ENCODE measurements around the gene CHRNA5.
"Not testable (repeated sequence)": the region's sequence is repeated elsewhere in the genome, so short reads cannot be mapped to it uniquely, and the experiment has no call there.

The CHRNA5 gene

DNA sequence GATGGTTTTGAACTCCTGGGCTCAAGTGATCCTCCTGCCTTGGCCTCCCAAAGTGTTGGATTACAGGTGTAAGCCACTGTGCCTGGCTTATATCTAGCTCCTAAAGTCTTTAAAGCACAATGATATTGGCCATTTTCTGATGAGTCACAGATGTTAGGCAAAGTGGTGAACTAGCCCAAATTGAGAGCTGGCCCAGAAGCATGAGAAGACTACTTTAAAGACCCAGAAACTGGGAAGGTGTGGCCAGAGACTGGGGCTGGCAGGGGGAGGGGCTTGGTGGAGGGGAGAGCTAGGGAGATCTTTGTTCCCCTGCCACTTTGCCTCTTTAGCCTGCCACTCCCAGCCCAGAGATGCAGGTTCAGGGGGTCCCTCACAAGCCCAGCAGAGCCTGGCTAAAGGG lies 33.9 kb downstream of the CHRNA5 start:
- H3K4me3 ChIP-seq (ENCODE audit: low read length in 2 of 2): no peak overlapping the region
- H3K9ac ChIP-seq (ENCODE audit: low read depth in 1 of 2, low read length in 2 of 2): no peak overlapping the region
- H3K9me3 ChIP-seq (ENCODE audit: control insufficient read depth in 2 of 2, low read length in 2 of 2): no peaks in the 10 kb centered on the region
- H3K27ac ChIP-seq (ENCODE audit: low read depth in 2 of 2, low read length in 2 of 2): no peak overlapping the region
- no peaks in the 10 kb centered on the region for H3K4me1 ChIP-seq (ENCODE audit: control insufficient read depth in 2 of 2, insufficient read depth in 2 of 2, low read length in 2 of 2)
- peaks cover 0 to 2% of the 10 kb centered on the region in 2 donors for H3K27me3 ChIP-seq (ENCODE audit: control insufficient read depth in 2 of 2, insufficient read depth in 2 of 2, low read length in 2 of 2)
- H3K36me3 ChIP-seq (ENCODE audit: control insufficient read depth in 2 of 2, insufficient read depth in 2 of 2, low read length in 2 of 2): no peaks in the 10 kb centered on the region

DNA sequence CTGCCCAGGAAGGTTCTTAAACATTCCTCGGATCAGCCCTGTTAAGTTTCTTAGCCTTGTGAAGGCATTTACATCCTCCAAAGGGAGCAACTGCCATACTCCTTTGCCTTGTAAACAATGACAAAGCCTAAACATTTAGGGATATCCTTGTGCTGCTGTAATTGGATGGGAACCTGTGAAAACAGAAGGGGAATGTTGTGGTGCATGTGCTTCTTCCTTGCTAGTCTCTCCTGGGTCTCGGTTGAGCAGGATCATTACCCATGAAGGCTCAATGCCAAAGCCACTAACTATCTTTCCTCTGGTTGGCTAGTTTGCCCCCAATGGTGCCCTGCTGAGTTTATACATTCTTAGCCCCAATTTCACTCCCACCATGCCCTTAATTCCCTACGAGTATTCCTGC lies 38.1 kb downstream of the CHRNA5 start:
- no peaks in the 10 kb centered on the region for H3K36me3 ChIP-seq (ENCODE audit: control insufficient read depth in 2 of 2, insufficient read depth in 2 of 2, low read length in 2 of 2)

DNA sequence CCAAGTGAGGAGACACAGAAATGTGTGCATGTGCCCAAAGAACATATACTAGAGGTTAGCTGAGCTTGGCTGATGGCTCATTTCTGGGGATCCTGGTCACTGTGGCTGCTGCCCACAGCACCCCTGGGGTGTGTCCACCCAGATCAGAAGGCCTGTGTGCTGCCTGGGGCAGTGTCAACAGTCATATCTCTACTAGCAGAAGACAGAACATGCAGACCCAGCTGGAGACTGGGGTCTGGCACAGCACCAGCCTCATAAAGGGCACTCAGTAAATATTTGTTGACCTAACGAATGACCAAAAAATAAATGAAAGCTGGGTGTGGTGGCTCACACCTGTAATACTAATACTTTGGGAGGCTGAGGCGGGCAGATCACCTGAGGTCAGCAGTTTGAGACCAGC lies 39.1 kb downstream of the CHRNA5 start:
- Histone ChIP-seq H3K4me1 (ENCODE audit: control insufficient read depth in 2 of 2, insufficient read depth in 2 of 2, low read length in 2 of 2) (no peaks in the 10 kb centered on the region), H3K4me3 (ENCODE audit: low read length in 2 of 2) (no peak overlapping the region), H3K9ac (ENCODE audit: low read depth in 1 of 2, low read length in 2 of 2) (no peak overlapping the region), H3K27me3 (ENCODE audit: control insufficient read depth in 2 of 2, insufficient read depth in 2 of 2, low read length in 2 of 2) (peaks cover 0 to 2% of the 10 kb centered on the region in 2 donors), H3K27ac (ENCODE audit: low read depth in 2 of 2, low read length in 2 of 2) (no peak overlapping the region), H3K9me3 (ENCODE audit: control insufficient read depth in 2 of 2, low read length in 2 of 2) (no peaks in the 10 kb centered on the region), H3K36me3 (ENCODE audit: control insufficient read depth in 2 of 2, insufficient read depth in 2 of 2, low read length in 2 of 2) (no peaks in the 10 kb centered on the region)

More for the DNA sequence above, 38.1 kb downstream of the CHRNA5 start:
- H3K27ac ChIP-seq (ENCODE audit: low read depth in 2 of 2, low read length in 2 of 2): no peak overlapping the region
- H3K4me1 ChIP-seq (ENCODE audit: control insufficient read depth in 2 of 2, insufficient read depth in 2 of 2, low read length in 2 of 2): no peaks in the 10 kb centered on the region
- H3K27me3 ChIP-seq (ENCODE audit: control insufficient read depth in 2 of 2, insufficient read depth in 2 of 2, low read length in 2 of 2): peaks cover 0 to 2% of the 10 kb centered on the region in 2 donors
- no peak overlapping the region for H3K9ac ChIP-seq (ENCODE audit: low read depth in 1 of 2, low read length in 2 of 2)
- no peak overlapping the region for H3K4me3 ChIP-seq (ENCODE audit: low read length in 2 of 2)
- H3K9me3 ChIP-seq (ENCODE audit: control insufficient read depth in 2 of 2, low read length in 2 of 2): no peaks in the 10 kb centered on the region

DNA sequence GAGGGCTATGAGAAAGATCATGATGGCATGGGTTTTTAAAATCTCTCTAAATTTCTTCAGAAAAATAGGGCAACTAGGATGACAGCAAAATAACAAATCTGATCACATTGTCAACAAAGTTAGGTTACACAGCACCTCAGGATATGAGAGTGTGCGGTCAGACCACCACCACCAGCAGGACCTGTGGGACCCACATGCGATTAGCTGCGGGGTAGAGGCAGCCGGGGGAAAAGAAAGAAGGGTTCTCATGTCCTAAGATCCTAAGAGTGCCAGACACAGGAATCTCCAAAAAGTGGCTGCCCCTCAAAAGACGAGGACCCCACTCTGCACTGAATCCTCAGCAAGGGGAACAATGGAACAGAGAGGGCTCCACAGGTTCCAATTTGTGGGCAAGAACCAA lies 39.9 kb downstream of the CHRNA5 start:
- Histone ChIP-seq H3K4me1 (ENCODE audit: control insufficient read depth in 2 of 2, insufficient read depth in 2 of 2, low read length in 2 of 2) (no peaks in the 10 kb centered on the region), H3K36me3 (ENCODE audit: control insufficient read depth in 2 of 2, insufficient read depth in 2 of 2, low read length in 2 of 2) (no peaks in the 10 kb centered on the region), H3K9me3 (ENCODE audit: control insufficient read depth in 2 of 2, low read length in 2 of 2) (no peaks in the 10 kb centered on the region), H3K27me3 (ENCODE audit: control insufficient read depth in 2 of 2, insufficient read depth in 2 of 2, low read length in 2 of 2) (peaks cover 0 to 2% of the 10 kb centered on the region in 2 donors), H3K9ac (ENCODE audit: low read depth in 1 of 2, low read length in 2 of 2) (no peak overlapping the region), H3K4me3 (ENCODE audit: low read length in 2 of 2) (no peak overlapping the region), H3K27ac (ENCODE audit: low read depth in 2 of 2, low read length in 2 of 2) (no peak overlapping the region)

DNA sequence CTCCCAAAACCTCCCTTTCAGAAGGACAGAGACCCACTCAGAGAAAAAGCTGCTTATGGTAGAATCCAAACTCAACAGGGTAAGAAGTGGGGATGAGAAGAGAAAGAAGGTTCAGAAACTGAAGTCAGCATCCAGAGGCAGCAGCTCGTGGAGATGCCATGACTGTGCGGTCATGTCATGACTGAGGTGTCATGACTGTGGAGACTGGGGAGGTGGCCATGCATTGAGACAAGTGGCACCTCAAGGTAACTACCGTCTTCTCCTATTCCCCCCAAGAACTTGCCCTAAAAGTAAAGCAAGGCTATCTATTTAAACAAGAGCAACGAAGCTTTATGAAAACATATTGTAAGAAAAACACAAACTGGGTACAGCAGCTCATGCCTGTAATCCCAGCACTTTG lies 40.4 kb downstream of the CHRNA5 start:
- Histone ChIP-seq H3K27me3 (ENCODE audit: control insufficient read depth in 2 of 2, insufficient read depth in 2 of 2, low read length in 2 of 2) (peaks cover 0 to 2% of the 10 kb centered on the region in 2 donors), H3K9me3 (ENCODE audit: control insufficient read depth in 2 of 2, low read length in 2 of 2) (no peaks in the 10 kb centered on the region), H3K4me1 (ENCODE audit: control insufficient read depth in 2 of 2, insufficient read depth in 2 of 2, low read length in 2 of 2) (no peaks in the 10 kb centered on the region), H3K9ac (ENCODE audit: low read depth in 1 of 2, low read length in 2 of 2) (no peak overlapping the region), H3K36me3 (ENCODE audit: control insufficient read depth in 2 of 2, insufficient read depth in 2 of 2, low read length in 2 of 2) (no peaks in the 10 kb centered on the region), H3K4me3 (ENCODE audit: low read length in 2 of 2) (no peak overlapping the region), H3K27ac (ENCODE audit: low read depth in 2 of 2, low read length in 2 of 2) (no peak overlapping the region)

DNA sequence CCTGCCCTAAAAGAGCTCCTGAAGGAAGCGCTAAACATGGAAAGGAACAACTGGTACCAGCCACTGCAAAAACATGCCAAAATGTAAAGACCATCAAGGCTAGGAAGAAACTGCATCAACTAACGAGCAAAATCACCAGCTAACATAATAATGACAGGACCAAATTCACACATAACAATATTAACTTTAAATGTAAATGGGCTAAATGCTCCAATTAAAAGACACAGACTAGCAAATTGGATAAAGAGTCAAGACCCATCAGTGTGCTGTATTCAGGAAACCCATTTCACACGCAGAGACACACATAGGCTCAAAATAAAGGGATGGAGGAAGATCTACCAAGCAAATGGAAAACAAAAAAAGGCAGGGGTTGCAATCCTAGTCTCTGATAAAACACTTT lies 44.2 kb downstream of the CHRNA5 start:
- H3K4me3 ChIP-seq (ENCODE audit: low read length in 2 of 2); H3K9me3 ChIP-seq (ENCODE audit: control insufficient read depth in 2 of 2, low read length in 2 of 2): not testable (repeated sequence)

DNA sequence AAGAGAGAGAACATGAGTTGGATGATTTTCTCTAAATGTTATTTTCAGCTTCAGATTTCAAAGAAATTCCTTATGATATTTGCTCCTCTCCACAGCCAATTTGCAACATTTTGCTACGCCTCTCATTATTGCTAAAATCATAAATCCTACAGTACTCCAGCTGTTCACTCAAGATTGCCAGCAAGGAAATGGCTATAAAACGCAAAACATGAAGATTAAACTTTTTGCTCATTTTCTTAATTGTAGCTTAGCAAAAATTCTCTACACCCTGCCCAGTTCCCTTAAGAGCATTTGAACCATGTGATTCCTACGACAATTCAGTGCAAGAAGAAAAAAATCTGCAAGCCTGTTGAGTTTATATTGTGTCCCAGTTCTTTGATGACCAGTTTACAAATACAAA lies 48.7 kb downstream of the CHRNA5 start:
- Histone ChIP-seq H3K4me3 (ENCODE audit: low read length in 2 of 2) (no peak overlapping the region), H3K27ac (ENCODE audit: low read depth in 2 of 2, low read length in 2 of 2) (no peak overlapping the region), H3K27me3 (ENCODE audit: control insufficient read depth in 2 of 2, insufficient read depth in 2 of 2, low read length in 2 of 2) (peaks cover under 1 to 6% of the 10 kb centered on the region in 2 donors), H3K9ac (ENCODE audit: low read depth in 1 of 2, low read length in 2 of 2) (no peak overlapping the region), H3K4me1 (ENCODE audit: control insufficient read depth in 2 of 2, insufficient read depth in 2 of 2, low read length in 2 of 2) (no peaks in the 10 kb centered on the region), H3K9me3 (ENCODE audit: control insufficient read depth in 2 of 2, low read length in 2 of 2) (no peaks in the 10 kb centered on the region), H3K36me3 (ENCODE audit: control insufficient read depth in 2 of 2, insufficient read depth in 2 of 2, low read length in 2 of 2) (no peaks in the 10 kb centered on the region)

More for the DNA sequence above, 44.2 kb downstream of the CHRNA5 start:
- H3K27ac ChIP-seq (ENCODE audit: low read depth in 2 of 2, low read length in 2 of 2); H3K9ac ChIP-seq (ENCODE audit: low read depth in 1 of 2, low read length in 2 of 2); H3K27me3 ChIP-seq (ENCODE audit: control insufficient read depth in 2 of 2, insufficient read depth in 2 of 2, low read length in 2 of 2); H3K36me3 ChIP-seq (ENCODE audit: control insufficient read depth in 2 of 2, insufficient read depth in 2 of 2, low read length in 2 of 2); H3K4me1 ChIP-seq (ENCODE audit: control insufficient read depth in 2 of 2, insufficient read depth in 2 of 2, low read length in 2 of 2): not testable (repeated sequence)

DNA sequence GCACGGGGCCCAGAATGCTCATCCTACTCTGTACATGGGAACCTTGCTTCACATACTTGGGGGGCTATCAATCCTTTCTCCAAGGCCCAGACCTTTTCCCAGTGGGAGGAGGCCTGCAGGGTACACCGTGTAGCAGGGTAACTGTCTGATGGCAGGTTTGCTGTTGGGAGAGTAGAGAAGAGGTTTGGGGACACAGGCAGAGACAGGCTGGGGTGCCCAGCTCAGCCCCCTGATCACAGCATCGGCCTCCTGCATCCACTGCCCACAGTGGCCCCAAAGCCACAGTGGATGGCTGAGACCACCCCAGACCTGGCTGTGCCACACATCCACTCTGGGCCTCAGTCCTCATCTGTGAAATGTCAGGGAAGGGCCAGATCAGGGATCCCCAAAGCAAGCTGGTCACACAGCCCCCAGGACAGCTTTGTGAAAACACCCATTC lies 49.9 kb downstream of the CHRNA5 start:
- no peaks in the 10 kb centered on the region for H3K4me1 ChIP-seq (ENCODE audit: control insufficient read depth in 2 of 2, insufficient read depth in 2 of 2, low read length in 2 of 2)
- no peak overlapping the region for H3K9ac ChIP-seq (ENCODE audit: low read depth in 1 of 2, low read length in 2 of 2)
- no peak overlapping the region for H3K27ac ChIP-seq (ENCODE audit: low read depth in 2 of 2, low read length in 2 of 2)
- H3K27me3 ChIP-seq (ENCODE audit: control insufficient read depth in 2 of 2, insufficient read depth in 2 of 2, low read length in 2 of 2): peaks cover 10 to 17% of the 10 kb centered on the region in 2 donors
- H3K36me3 ChIP-seq (ENCODE audit: control insufficient read depth in 2 of 2, insufficient read depth in 2 of 2, low read length in 2 of 2): no peaks in the 10 kb centered on the region
- no peak overlapping the region for H3K4me3 ChIP-seq (ENCODE audit: low read length in 2 of 2)
- no peaks in the 10 kb centered on the region for H3K9me3 ChIP-seq (ENCODE audit: control insufficient read depth in 2 of 2, low read length in 2 of 2)

DNA sequence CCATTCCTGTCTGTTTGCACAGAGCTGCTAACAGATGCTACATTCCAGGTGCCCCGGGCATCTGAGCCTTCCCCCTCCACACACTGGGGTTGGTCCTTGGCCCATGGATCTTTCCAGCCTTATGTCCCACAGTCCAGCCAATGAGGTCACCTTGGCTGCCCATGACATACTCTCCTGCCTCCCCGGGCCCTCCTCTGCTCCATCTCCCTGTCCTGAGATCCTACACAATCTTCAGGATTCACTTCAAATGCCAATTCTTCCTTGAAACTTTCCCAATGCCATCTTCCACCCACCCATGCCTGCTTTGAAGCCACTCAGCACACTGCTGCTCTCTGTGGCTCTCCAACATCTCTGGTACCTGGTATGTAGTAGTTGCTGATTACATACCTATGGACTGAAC lies 51.2 kb downstream of the CHRNA5 start:
- Histone ChIP-seq H3K9me3 (ENCODE audit: control insufficient read depth in 2 of 2, low read length in 2 of 2) (no peaks in the 10 kb centered on the region), H3K27ac (ENCODE audit: low read depth in 2 of 2, low read length in 2 of 2) (no peak overlapping the region), H3K9ac (ENCODE audit: low read depth in 1 of 2, low read length in 2 of 2) (no peak overlapping the region), H3K4me3 (ENCODE audit: low read length in 2 of 2) (no peak overlapping the region), H3K36me3 (ENCODE audit: control insufficient read depth in 2 of 2, insufficient read depth in 2 of 2, low read length in 2 of 2) (no peaks in the 10 kb centered on the region), H3K27me3 (ENCODE audit: control insufficient read depth in 2 of 2, insufficient read depth in 2 of 2, low read length in 2 of 2) (peaks cover 10 to 19% of the 10 kb centered on the region in 2 donors), H3K4me1 (ENCODE audit: control insufficient read depth in 2 of 2, insufficient read depth in 2 of 2, low read length in 2 of 2) (no peaks in the 10 kb centered on the region)

DNA sequence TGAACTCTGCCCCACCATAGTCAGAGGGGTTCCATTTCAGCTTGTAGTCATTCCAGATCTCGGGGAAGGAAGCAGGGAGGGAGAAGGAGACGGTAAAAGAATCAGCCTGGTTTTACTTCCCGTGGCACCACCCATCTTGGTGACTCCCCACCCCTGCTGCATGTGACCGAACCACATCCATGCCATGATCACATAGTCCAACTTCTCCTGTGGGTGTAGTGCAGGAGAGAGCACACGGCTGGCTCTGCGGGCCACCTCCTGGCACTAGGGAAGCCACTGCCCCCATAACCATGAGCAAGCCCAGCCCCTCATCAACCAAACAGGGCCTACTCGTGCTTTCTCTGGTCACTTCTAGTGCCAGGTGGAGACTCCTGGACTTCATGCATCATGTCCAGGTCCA lies 51.8 kb downstream of the CHRNA5 start:
- H3K36me3 ChIP-seq (ENCODE audit: control insufficient read depth in 2 of 2, insufficient read depth in 2 of 2, low read length in 2 of 2): no peaks in the 10 kb centered on the region
- H3K9me3 ChIP-seq (ENCODE audit: control insufficient read depth in 2 of 2, low read length in 2 of 2): no peaks in the 10 kb centered on the region
- H3K9ac ChIP-seq (ENCODE audit: low read depth in 1 of 2, low read length in 2 of 2): no peak overlapping the region
- H3K4me3 ChIP-seq (ENCODE audit: low read length in 2 of 2): no peak overlapping the region
- H3K27ac ChIP-seq (ENCODE audit: low read depth in 2 of 2, low read length in 2 of 2): no peak overlapping the region
- no peaks in the 10 kb centered on the region for H3K4me1 ChIP-seq (ENCODE audit: control insufficient read depth in 2 of 2, insufficient read depth in 2 of 2, low read length in 2 of 2)
- H3K27me3 ChIP-seq (ENCODE audit: control insufficient read depth in 2 of 2, insufficient read depth in 2 of 2, low read length in 2 of 2): peaks cover 14 to 23% of the 10 kb centered on the region in 2 donors

DNA sequence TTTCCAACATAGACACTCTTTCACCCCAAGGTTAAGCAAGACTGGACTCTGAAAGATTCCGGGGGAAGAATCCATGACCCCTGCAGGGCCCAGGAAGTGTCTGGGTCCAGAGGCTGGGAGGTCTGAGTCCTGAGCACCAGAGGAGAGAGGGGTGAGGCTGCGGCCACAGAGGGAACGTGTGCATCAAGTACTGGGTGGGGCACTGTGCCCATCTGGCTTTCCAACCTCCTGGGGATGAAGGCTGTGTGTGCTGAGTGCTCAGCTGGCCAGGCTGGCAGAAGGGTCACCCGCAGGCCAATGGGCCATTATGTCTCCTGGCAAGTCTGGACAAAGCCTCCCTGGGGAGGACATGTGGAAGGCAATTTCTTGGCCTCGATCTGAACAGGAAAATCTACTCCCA lies 52.2 kb downstream of the CHRNA5 start:
- Histone ChIP-seq H3K27me3 (ENCODE audit: control insufficient read depth in 2 of 2, insufficient read depth in 2 of 2, low read length in 2 of 2) (peaks cover 15 to 27% of the 10 kb centered on the region in 2 donors), H3K36me3 (ENCODE audit: control insufficient read depth in 2 of 2, insufficient read depth in 2 of 2, low read length in 2 of 2) (no peaks in the 10 kb centered on the region), H3K4me3 (ENCODE audit: low read length in 2 of 2) (no peak overlapping the region), H3K9ac (ENCODE audit: low read depth in 1 of 2, low read length in 2 of 2) (no peak overlapping the region), H3K27ac (ENCODE audit: low read depth in 2 of 2, low read length in 2 of 2) (no peak overlapping the region), H3K9me3 (ENCODE audit: control insufficient read depth in 2 of 2, low read length in 2 of 2) (no peaks in the 10 kb centered on the region), H3K4me1 (ENCODE audit: control insufficient read depth in 2 of 2, insufficient read depth in 2 of 2, low read length in 2 of 2) (no peaks in the 10 kb centered on the region)
